GM19328 (cell line): ENCODE measurements around the gene PYGM.

Experiments used
- ATAC-seq: cut with Tn5 transposase; IDR thresholded peaks from one replicate; pipeline ENCODE4 v1.9.1; 2021; ENCODE audit warnings: mild to moderate bottlenecking, moderate library complexity; ENCODE audit not compliant: unreplicated experiment

PYGM gene

DNA sequence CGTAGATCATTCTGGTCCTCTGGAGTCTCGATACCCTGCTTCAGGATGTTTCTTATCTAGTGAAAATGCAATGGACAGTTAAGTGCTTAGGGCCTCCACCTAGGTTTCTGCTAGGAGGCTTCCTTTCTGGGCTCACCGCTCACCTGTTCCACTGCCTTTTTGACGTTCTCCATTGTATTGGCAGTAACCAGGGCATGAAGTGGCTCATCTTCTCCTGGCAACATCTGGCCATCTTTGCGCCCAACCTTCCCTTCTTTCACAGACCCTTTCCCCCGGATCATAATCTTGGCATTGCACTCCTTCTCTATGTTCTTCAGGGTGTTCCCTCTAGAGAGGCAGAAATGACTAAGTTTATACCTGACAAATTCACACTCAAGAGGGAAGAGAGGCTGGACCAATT lies 9.5 kb upstream of the PYGM start:
- ATAC-seq: no peak

DNA sequence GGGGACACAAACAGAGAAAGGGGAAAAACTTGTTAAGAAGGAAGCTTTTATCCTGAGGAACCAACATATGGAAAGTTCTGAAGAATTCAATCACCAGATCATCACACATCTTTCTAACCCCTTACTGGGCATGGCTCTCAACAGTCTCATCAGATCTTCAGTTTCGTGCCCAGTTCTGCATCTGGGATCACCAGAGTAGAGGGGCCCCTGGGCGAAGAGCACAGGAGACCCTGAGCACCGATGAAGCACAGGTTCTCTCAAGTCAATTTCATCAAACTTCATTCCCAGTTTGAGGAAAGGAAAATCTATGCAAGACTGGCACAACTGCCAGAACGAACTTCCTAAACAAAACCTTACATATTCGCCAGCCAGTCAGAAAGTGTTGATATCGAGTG lies 8.5 kb upstream of the PYGM start:
- ATAC-seq: no peak

DNA sequence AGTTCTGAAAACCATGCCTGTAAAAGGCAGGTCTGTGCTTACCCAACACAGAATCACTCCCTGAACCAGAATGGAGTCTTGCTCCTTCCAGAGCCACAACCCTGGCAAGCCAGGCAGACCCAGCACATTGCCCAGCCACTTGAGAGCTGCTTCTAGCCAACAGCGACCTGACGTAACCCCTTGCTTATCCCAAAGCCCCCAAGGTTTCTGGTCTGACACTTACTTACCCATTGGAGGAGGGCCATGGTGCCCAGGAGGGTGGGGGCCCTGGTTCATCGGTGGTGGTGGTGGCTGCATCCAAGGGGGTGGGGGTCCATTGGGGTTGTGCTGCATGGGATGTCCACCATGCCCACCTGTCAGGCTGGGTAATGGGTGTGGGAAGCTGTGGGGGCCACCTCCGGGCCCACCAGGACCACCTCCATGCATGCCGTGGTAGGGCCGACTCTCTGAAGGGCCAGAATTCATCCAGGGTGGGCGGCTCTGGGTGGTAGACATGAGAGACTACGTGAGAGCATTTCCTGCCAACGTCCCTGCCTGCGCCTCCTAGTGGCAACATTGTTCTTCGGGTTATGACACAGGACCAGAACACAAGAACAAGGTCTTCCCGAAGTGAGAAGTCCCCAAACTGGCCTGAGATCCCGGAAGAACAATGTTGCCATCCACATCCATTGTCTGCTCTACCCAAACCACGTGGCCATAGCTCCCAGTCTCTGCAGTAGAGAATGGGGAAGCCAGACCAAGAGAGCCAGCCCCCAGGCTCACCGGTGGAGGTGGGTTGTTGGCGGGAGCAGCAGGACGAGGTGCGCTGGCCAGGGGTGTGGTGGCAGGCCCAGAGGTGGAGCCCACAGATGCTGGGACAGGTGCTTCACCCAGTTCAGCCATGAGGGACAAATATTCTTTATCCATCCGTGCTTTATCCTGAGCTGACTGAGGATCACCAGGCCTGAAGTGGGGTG lies 7.8 kb upstream of the PYGM start:
- no peak for ATAC-seq

- ATAC-seq: no peak
Observed at GRCh38 chr11:64766881-64767280, 7.1 kb upstream of the PYGM start.

DNA sequence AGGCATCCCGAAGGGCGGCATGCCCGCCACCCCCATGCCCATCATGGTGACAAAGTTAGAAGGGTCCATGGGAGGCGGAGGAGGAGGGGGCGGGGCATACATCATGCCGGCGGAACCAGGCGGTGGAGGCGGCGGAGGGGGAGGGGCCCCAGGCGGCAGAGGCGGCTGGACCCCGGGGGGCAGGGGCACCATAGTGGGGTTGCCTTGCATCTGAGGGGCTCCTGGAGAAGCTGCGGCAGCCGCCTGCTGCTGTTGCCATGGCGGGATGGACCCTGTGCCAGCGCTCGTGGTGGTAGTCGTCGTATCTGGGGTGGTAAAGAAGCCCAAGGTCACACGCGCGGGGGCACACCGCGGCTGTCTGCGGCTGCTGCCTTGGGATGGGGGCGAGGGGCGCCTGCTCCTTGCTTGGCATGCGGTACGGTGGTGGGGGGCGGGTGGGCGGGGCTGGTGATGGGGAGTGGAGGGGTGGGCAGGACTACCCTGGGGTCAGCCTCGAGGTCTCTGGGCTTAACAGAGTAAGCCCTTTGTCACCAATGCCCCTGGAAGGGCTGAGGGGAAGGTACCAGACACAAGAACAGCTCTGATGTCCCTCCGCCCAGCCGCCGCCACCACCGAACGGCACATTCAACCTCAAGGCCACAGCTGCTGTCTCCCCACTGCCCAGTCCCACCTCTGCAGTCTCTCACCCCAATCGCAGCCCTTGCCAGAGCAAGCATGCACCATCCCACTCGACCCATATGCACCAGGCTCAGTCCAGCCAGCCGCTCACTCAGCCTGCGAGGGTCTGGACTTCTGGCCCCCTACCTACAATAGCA lies 6.3 kb upstream of the PYGM start:
- no peak for ATAC-seq

DNA sequence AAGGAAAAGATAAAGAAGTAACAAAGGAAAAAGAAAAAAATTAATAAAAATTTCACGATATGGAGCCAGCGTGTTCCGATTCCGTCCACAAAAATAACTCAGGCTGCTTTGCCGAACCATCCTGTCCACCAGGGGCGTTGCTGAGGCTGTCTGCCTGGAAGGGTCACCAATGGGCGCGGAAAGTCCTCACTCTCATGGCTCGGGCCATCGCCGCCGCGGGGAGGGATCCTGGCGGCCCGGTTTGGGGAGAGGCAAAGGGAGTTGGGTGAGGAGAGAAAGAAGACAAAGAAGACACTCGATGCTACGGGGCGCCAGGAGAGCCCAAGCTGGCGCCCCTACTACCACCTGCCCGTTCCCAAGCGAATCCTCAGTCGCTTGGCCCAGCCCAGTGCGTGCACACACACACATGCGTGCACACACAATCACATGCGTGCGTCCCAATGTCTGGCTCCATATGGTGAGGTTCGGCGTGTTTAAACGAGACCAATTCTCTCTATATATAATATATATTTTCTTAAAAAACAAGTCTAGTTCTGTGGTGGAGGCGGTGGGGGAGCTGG lies 5.6 kb upstream of the PYGM start:
- no peak for ATAC-seq

DNA sequence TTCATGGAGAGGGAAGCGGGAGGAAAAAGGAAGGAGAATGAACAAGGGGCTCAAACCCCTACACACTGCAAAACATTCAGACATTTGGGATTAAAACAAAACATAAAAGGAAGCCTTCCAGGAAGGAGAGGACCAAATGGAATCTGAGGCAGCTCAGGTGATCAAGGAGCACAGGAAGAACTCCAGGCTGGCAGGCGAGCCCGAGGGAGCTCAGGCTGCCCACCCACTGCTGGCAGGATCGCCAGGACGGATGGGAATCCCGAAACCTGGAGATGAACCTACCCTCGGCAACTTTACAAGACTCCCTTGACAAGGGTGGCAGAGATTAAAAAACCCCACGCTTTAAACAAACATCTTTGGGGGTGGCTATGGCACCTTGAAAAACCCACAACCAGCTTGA lies 5.0 kb upstream of the PYGM start:
- no peak for ATAC-seq

GRCh38 chr11:64764040-64764611 lies 4.4 kb upstream of the PYGM start:
- ATAC-seq: no peak

DNA sequence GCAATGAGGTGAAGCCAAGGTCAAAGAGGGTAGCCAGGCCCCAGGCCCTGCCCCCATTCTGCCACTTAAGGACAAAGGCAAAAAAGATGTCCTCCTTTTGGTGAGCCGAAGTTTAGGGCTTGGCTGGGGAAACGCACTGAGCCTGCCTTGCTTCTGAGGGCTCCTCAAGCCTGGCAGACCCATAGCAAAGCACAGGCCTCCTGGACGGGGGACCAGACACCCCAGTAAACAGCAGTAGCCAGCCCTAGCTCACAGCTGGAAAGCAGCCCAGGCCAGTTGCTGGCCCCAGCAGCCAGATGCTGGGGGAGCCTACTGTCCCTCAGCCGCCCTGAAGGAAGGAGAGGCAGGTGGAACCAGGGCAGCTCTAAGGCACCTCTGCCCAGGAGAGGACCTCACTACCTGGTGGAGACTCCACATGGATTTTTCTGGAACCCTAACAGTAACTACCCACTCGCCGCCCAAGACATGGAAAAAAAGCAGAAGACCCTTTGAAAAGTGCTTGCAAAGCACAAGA lies 3.8 kb upstream of the PYGM start:
- ATAC-seq: no peak

GRCh38 chr11:64762674-64763525 lies 3.1 kb upstream of the PYGM start:
- no peak for ATAC-seq

DNA sequence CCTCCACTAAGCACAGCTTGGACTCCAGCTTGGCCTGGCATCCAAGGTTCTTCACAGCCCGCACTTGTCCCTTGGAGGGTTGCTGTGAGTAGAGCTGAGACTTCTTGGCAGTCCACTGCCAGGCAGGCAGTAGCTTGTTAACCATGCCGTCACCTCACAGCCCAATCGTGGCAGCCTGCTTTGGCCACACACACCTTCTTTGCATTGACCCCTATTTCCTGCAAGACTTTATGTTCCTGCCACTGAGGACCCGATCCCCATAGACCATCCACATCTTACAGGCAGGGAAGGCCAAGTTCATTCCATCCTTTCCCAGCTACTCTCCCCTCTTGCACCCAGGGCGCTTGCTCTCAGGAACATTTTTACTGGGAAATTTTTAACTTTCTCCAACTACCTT lies 2.5 kb upstream of the PYGM start:
- no peak for ATAC-seq

- no peak for ATAC-seq
Observed at GRCh38 chr11:64760759-64761420, 1.1 kb upstream of the PYGM start.

DNA sequence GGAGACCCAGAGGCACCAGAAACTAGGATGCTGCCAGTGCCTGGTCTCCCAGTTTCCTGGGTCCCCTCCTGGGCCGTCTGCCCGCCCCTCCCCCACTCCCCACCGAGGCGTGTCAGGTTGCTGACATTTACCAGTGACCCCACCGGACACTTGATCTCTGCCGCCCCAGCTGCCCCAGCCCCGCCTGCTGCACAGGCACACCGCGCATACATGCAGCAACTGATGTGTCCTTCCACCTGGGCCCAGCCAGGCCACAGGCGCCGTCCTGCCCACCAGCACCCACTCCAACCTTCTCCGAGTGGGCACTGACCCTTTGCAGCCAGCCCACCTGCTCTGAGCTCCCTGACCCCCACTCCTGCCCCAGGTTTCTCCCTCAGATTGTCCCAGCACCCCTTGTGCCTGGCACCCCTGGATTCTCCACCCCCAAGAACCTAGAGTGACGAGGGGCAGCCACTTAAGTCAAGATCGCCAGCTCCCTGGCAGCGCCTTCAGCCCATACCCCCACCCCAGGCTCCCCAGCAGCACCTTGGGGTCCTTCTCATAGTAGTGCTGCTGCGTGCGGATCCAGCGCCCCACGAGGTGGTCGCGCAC lies 548 bp downstream of the PYGM start:
- ATAC-seq: no peak

GRCh38 chr11:64758330-64759079 lies 1.3 kb downstream of the PYGM start:
- ATAC-seq: no peak

DNA sequence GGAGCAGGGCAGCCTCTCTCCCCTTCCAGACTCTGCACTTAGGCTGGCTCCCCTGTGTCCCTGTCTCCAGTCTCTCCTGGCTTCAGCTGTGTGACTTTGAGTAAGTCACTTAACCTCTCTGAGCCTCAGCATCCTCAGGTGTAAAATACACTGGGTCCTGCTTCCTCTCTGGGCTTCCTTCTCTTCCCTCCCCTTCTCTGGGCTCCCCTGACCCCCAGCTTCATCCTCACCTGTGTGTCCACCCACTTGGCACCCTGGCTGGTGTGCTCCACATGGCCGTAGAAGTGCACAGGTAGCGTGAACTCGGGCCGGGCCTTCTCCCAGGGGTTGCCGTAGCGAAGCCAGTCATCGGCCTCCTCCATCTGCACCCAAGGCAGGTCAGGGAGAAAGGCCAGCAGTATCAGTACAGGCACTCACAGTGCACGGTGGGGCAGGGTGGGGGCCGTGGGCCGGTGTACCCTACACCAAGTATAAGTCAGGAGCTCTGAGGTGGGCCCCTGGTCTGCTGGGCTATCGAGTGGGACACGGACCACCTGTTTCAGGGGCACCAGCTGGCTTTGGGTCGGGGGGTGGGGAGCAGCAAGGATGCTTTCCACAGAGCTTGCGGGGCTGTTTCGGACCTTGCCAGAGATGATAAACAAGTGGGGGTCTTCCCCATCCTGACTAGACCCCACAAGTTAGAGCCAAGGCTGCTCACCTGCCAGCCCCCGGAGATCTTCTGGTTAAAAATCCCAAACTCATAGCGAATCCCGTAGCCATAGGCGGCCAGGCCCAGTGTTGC lies 2.0 kb downstream of the PYGM start:
- no peak for ATAC-seq

DNA sequence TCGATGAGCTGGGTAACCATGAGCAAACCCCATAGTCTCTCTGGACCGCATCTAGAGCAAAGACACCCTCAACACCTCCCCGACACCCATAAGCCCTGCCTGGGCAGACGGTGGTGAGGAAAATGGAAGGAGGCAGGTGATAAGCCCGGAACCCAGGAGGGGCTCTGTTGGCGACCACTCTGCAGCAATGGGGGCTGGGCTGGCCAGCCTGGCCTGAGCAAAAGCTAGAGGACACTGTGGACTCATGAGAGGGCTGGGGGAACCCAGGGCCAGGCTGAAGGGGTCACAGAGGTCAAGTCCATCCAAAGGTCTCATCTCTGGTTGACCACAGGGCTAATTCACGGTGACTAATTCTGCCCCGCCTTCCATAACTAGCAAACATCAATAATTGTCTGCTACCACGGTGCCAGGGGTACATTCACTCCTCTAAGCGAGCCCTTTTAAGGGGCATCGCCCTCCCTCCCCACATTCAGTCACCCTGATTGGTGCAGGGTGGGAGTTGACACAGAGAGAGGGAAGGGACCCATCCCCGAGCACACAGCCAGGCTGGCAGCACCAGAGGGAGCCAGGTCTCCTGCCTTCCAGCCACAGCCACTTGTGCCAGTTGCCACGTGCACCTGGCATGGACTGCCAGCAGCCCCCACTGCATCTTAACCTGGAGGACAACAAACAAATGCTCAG lies 4.0 kb downstream of the PYGM start:
- ATAC-seq: no peak

- ATAC-seq: no peak
Observed at GRCh38 chr11:64754919-64755662, 4.7 kb downstream of the PYGM start.
